Measurements from ENCODE around the gene MYRIP.

DNA sequence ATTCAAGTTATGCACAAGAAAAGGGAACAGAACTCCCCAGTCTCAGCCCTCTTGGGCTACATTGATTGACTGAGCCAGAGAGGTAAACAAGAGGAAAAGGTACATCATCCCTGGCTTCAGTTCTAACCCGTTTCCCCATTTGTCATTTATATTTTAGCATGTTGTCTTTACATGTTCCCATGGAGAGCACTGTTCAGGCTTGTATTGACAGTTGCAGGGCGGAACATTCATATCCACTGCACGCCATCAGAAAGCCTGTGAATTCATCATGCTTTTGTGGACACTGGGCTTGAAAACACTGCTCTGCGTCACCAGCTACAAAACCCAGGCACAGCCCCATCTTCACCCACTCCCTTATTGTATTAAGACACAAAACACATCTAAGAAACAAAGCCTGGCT is 259.2 kb downstream of the MYRIP start:
- no peak for TF ChIP-seq CTCF (IDR thresholded peaks at IDR 0.05)
- no peak for TF ChIP-seq POLR2A (IDR thresholded peaks at IDR 0.05)
